Activated naive CD8-positive, alpha-beta T cell treated with anti-CD3 and anti-CD28 coated beads, Interleukin-2, amount 10 ng/mL, durations not matched to agents 7 days and 5 days (primary cell): ENCODE results near the gene FGFRL1. TPM values are rescaled to one million over a fixed set of nuclear protein-coding genes. Genes with fewer than 3 reads are reported as not detected.
"Not testable (repeated sequence)": the region's sequence is repeated elsewhere in the genome, so short reads cannot be mapped to it uniquely, and the experiment has no call there.

Experiments
- ATAC-seq: fragments of 150-1000 bp; cut with Tn5 transposase; one replicate; pipeline ENCODE4 v1.10.0; 2021; ENCODE audit warnings: low read depth, moderate library complexity
- POLR2A ChIA-PET: fragments of 350-600 bp; sonication (Branson Sonifier 250); formaldehyde crosslinking; loops from one replicate; lab custom pipeline; 2021; ENCODE audit warnings: antibody characterized with exemption; lab: Charles Lee
- DNase-seq: peaks from one replicate; pipeline ENCODE4 v3.0.0; 2021
- H3K27ac Mint-ChIP-seq: one replicate; pipeline ENCODE4 v1.8.0; 2022; ENCODE audit warnings: mild to moderate bottlenecking, mixed read lengths
- H3K27me3 Mint-ChIP-seq: one replicate; pipeline ENCODE4 v1.8.0; 2022; ENCODE audit warnings: mild to moderate bottlenecking, moderate library complexity, mixed read lengths
- H3K36me3 Mint-ChIP-seq: one replicate; pipeline ENCODE4 v1.8.0; 2021; ENCODE audit warnings: mild to moderate bottlenecking, mixed read lengths
- H3K4me1 Mint-ChIP-seq: one replicate; pipeline ENCODE4 v1.8.0; 2021; ENCODE audit warnings: mixed read lengths
- H3K4me3 Mint-ChIP-seq: one replicate; pipeline ENCODE4 v1.8.0; 2022; ENCODE audit warnings: mild to moderate bottlenecking, moderate library complexity, mixed read lengths
- H3K9me3 Mint-ChIP-seq: one replicate; pipeline ENCODE4 v1.8.0; 2021; ENCODE audit warnings: mixed read lengths
- total RNA-seq, 2 experiments: library from RNA; stranded (reverse); gene quantifications; one replicate each; pipeline ENCODE4 v1.2.3, GENCODE V29; 2021

FGFRL1 gene
- total RNA-seq, 2 experiments from 2014 or later: 15.5 to 19.1 TPM

DNA sequence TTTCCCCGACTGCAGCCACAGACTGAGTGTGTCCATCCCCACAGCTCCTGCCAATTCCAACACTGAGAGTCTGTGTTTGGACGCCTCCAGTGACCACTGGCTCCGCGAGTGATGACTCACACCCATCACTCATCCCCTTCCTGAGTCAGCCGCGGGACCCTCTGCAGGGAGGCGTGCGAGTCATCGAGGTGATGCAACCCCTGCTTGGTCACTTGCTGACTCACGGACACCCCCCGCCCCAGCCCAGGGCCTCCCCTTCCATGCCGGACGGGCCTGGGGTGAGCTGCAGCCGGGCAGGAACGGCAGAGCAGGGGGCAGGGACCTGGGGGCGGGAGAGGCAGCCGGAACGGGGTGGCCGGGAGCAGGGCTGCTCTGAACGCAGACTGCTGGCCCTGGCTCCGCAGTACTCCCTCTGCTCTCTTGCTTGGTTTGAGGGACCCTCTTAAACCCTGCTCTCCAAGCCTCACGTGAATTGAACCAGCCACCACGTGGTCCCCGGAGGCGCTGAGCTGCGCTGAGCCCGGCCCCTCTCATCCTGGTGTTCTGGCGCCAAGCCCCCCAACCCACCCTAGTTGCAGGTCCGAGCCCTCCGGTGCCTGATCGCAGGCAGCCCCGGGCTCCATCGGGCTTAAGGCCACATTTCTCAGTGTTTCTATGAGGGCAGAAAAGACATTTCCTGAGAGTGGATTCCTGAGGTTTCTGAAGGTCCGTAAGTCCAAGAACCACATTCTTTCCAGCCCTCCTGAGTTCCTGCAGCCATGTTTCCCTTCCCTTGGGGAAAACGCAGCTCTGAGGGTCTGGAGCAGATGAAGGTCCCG is 32.4 kb downstream of the FGFRL1 start:
- POLR2A ChIA-PET: no interaction called here
- H3K4me1 Mint-ChIP-seq: peaks cover 2% of the 10 kb centered on the region
- H3K9me3 Mint-ChIP-seq: no peaks in the 10 kb centered on the region
- ATAC-seq (no peak), DNase-seq (peak; percentile 30)
- no peak overlapping the region for H3K4me3 Mint-ChIP-seq
- no peak overlapping the region for H3K27ac Mint-ChIP-seq
- H3K36me3 Mint-ChIP-seq: peaks cover 2% of the 10 kb centered on the region
- H3K27me3 Mint-ChIP-seq: peaks cover 14% of the 10 kb centered on the region

DNA sequence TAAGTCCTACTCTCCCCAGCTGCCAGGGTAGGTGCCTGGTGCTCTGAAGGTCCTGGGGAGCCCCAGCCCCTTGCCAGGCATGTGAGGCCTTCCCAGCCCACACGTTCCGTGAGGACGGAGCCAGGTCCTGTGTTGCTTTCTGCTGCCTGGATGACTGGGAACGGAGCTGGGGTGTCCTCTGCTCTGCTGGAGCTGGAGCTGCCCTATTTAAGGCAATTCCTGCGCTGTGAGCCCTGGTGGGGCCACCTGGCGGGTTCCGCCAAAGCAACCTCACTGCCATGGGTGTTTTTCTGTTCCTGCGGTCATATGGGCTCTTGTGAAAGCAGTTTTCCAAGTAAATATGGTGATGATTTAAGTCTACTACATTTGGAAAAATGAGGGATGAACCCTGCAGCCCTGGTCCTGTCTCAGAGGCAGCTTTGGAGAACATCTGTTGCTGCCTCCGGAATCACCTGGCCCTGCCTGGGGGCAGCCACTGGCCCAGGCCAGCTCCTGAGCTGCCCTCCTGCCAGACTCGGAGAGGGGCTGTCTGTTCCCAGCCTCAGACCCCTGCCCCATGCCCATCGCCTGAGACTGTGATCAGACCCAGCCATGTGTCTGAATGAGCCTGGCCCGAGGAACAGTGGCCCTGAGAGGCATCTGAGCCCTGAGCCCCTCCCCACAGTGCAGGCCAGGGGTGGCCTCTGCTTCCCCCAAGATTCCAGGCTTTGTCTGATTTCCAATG is 33.2 kb downstream of the FGFRL1 start:
- H3K27ac Mint-ChIP-seq: no peak overlapping the region
- H3K27me3 Mint-ChIP-seq: peaks cover 14% of the 10 kb centered on the region
- peaks cover 2% of the 10 kb centered on the region for H3K36me3 Mint-ChIP-seq
- H3K9me3 Mint-ChIP-seq: no peaks in the 10 kb centered on the region
- no peak overlapping the region for H3K4me3 Mint-ChIP-seq
- H3K4me1 Mint-ChIP-seq: peaks cover 2% of the 10 kb centered on the region
- ATAC-seq: no peak
- POLR2A ChIA-PET: no interaction called here
- peak; percentile 28 for DNase-seq

- DNase-seq (peak; percentile 30), ATAC-seq (no peak)
- Mint-ChIP-seq H3K36me3 (peaks cover 2% of the 10 kb centered on the region), H3K27me3 (peaks cover 14% of the 10 kb centered on the region), H3K9me3 (no peaks in the 10 kb centered on the region), H3K27ac (no peak overlapping the region), H3K4me1 (peaks cover 2% of the 10 kb centered on the region), H3K4me3 (no peak overlapping the region)
- POLR2A ChIA-PET: no interaction called here
Observed at GRCh38 chr4:1045193-1045594, 33.8 kb downstream of the FGFRL1 start.

DNA sequence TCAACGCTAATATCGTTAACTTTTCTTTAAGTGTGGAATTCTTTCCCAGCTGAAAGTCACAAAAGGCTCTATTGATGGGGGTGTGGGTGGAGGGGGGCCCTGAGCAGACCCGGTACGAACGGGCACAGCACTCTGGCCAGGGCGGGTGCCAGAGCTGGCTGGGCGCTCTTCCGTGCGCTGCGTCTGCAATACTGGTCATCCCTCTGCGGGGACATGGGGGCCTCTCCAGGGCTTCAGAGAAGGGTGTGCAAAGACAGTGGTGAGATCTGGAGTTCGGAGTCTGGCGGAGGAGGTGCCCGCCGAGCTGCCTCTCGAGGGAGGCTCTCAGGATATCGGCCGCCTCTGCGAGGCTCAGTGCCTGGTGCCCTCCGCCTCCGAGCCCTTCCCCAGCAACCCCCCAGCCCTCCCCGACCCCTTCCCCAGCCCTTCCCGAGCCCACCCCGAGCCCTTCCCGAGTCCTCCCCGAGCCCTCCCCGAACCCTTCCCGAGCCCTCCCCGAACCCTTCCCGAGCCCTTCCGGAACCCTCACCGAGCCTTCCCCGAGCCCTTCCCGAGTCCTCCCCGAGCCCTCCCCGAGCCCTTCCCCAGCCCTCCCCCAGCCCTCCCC is 34.3 kb downstream of the FGFRL1 start:
- no peaks in the 10 kb centered on the region for H3K9me3 Mint-ChIP-seq

DNA sequence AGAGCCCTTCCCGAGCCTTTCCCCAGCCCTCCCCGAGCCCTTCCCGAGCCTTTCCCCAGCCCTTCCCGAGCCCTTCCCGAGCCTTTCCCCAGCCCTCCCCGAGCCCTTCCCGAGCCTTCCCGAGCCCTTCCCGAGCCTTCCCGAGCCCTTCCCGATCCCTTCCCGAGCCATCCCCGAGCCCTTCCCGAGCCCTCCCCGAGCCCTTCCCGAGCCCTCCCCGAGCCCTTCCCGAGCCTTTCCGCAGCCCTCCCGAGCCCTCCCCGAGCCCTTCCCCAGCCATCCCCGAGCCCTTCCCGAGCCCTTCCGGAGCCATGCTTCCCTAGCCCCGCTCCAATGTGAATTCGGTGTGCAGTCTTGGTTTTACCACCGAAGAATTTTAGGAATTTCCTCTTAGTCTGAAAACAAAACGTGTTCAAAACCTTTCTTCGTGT is 35.2 kb downstream of the FGFRL1 start:
- peak; percentile 28 for DNase-seq
- Mint-ChIP-seq H3K27ac (peak overlapping the region; percentile 48), H3K27me3 (peaks cover 14% of the 10 kb centered on the region)
- H3K36me3 Mint-ChIP-seq, H3K4me3 Mint-ChIP-seq, ATAC-seq, POLR2A ChIA-PET, H3K4me1 Mint-ChIP-seq, H3K9me3 Mint-ChIP-seq: not testable (repeated sequence)

More for the DNA sequence above, 34.3 kb downstream of the FGFRL1 start:
- DNase-seq: peak; percentile 28
- Mint-ChIP-seq H3K4me1 (peaks cover 2% of the 10 kb centered on the region), H3K27ac (no peak overlapping the region), H3K36me3 (peaks cover 2% of the 10 kb centered on the region), H3K27me3 (peaks cover 14% of the 10 kb centered on the region), H3K4me3 (no peak overlapping the region)
- POLR2A ChIA-PET: no interaction called here
- ATAC-seq: no peak

GRCh38 chr4:1047106-1047975 is 35.9 kb downstream of the FGFRL1 start:
- ATAC-seq (no peak), DNase-seq (peak; percentile 39)
- H3K4me3 Mint-ChIP-seq: no peak overlapping the region
- POLR2A ChIA-PET: no interaction called here
- H3K4me1 Mint-ChIP-seq: peaks cover 2% of the 10 kb centered on the region
- no peaks in the 10 kb centered on the region for H3K9me3 Mint-ChIP-seq
- H3K27ac Mint-ChIP-seq: no peak overlapping the region
- H3K27me3 Mint-ChIP-seq: peaks cover 14% of the 10 kb centered on the region
- H3K36me3 Mint-ChIP-seq: peaks cover 2% of the 10 kb centered on the region

GRCh38 chr4:1047976-1048772 is 36.7 kb downstream of the FGFRL1 start:
- H3K9me3 Mint-ChIP-seq: no peaks in the 10 kb centered on the region
- ATAC-seq (no peak), DNase-seq (peak; percentile 26)
- no peak overlapping the region for H3K27ac Mint-ChIP-seq
- H3K4me1 Mint-ChIP-seq: peaks cover 2% of the 10 kb centered on the region
- H3K36me3 Mint-ChIP-seq: peaks cover 2% of the 10 kb centered on the region
- POLR2A ChIA-PET: no interaction called here
- H3K27me3 Mint-ChIP-seq: peaks cover 14% of the 10 kb centered on the region
- H3K4me3 Mint-ChIP-seq: no peak overlapping the region

DNA sequence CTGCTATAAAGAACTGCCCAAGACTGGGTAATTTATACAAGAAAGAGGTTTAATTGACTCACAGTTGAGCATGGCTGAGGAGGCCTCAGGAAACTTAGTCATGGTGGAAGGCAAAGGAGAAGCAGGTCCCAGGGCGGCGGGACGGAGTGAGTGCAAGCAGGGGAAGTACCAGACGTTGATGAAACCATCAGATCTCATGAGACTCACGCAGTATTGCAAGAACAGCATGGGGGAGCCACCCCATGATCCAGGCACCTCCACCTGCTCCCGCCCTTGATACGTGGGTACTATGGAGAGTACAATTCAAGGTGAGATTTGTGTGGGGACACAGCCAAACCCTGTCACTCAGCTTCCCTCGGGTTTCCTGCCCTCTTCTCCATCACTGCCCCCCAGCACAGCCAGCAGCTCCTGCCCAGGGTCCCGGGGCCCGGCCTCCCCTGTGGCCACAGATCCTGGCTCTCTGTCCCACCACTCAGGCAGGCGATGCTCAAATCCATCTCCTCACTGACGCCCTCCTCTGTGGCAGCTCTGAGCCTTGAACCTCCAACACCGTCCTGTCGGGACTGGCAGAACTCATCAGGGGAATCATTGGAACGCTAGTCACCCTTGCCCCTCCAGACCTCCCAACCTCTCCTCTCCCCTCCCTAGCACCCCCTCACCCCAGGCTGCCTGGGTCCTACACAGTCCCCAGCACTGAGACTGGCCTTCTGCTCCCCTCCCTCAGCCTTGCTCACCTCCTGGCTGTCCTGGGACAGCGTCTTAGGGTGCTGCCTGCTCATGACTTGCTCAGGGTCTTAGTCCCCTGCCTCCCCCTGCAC is 37.6 kb downstream of the FGFRL1 start:
- peaks cover 13% of the 10 kb centered on the region for H3K27me3 Mint-ChIP-seq
- peaks cover 2% of the 10 kb centered on the region for H3K36me3 Mint-ChIP-seq
- POLR2A ChIA-PET: no interaction called here
- no peak overlapping the region for H3K4me3 Mint-ChIP-seq
- ATAC-seq (no peak), DNase-seq (no peak)
- H3K9me3 Mint-ChIP-seq: no peaks in the 10 kb centered on the region
- no peak overlapping the region for H3K27ac Mint-ChIP-seq
- peaks cover 2% of the 10 kb centered on the region for H3K4me1 Mint-ChIP-seq

DNA sequence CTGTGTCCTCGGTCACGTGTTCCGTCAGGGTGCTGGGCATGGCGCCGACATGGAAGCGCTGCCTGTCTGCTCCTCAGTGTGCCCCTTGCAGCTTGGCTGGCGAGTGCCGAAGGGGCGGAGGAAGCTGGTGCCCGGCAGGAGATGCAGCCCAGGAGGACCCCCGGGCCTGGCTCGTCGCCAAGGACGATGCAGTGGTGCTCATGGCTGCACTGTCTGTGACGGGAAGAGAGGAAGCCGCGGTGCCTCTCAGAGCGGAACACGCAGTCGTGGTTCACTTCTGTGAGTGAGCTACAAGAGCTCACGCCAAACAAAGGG is 38.1 kb downstream of the FGFRL1 start:
- Mint-ChIP-seq H3K9me3 (no peaks in the 10 kb centered on the region), H3K36me3 (peaks cover 2% of the 10 kb centered on the region), H3K4me1 (peaks cover 2% of the 10 kb centered on the region), H3K27ac (no peak overlapping the region), H3K27me3 (peaks cover 10% of the 10 kb centered on the region), H3K4me3 (no peak overlapping the region)
- ATAC-seq (no peak), DNase-seq (no peak)
- POLR2A ChIA-PET: no interaction called here

GRCh38 chr4:1050486-1051213 is 39.2 kb downstream of the FGFRL1 start:
- Mint-ChIP-seq H3K36me3 (peaks cover 2% of the 10 kb centered on the region), H3K27ac (no peak overlapping the region), H3K4me1 (peaks cover 2% of the 10 kb centered on the region), H3K27me3 (peaks cover 10% of the 10 kb centered on the region), H3K9me3 (no peaks in the 10 kb centered on the region), H3K4me3 (no peak overlapping the region)
- POLR2A ChIA-PET: no interaction called here
- DNase-seq (no peak), ATAC-seq (no peak)

- Mint-ChIP-seq H3K36me3 (peaks cover 2% of the 10 kb centered on the region), H3K9me3 (no peaks in the 10 kb centered on the region), H3K27me3 (peaks cover 10% of the 10 kb centered on the region), H3K4me1 (peaks cover 7% of the 10 kb centered on the region), H3K27ac (no peak overlapping the region), H3K4me3 (no peak overlapping the region)
- ATAC-seq: no peak
- DNase-seq: no peak
- POLR2A ChIA-PET: no interaction called here
Observed at GRCh38 chr4:1051472-1051871, 40.0 kb downstream of the FGFRL1 start.
